Stimulated activated CD4-positive, alpha-beta T cell treated with anti-CD3 and anti-CD28 coated beads, Interleukin-15, amount 100 ng/mL, for 24 hours (primary cell): ENCODE results near the gene LRRC7.
A peak's percentile ranks its signal among the peaks of the same experiment; 100 is the strongest.

Source experiments
- DNase-seq: peaks from one replicate; pipeline ENCODE4 v3.0.0-alpha.2; 2020

The LRRC7 gene

GRCh38 chr1:69592341-69592740, 24.6 kb downstream of the LRRC7 start:
- no peak for DNase-seq

GRCh38 chr1:69595486-69595885, 27.8 kb downstream of the LRRC7 start:
- DNase-seq: no peak

- no peak for DNase-seq
These were observed 43.6 kb downstream of the LRRC7 start for GRCh38 chr1:69611316-69611715.

GRCh38 chr1:69613414-69613813, 45.7 kb downstream of the LRRC7 start:
- no peak for DNase-seq

- no peak for DNase-seq
These were observed 71.0 kb downstream of the LRRC7 start for GRCh38 chr1:69638673-69639072.

- no peak for DNase-seq
These were observed 71.4 kb downstream of the LRRC7 start for GRCh38 chr1:69639159-69639558.

- no peak for DNase-seq
These were observed 75.5 kb downstream of the LRRC7 start for GRCh38 chr1:69643266-69643665.

GRCh38 chr1:69645477-69645876, 77.8 kb downstream of the LRRC7 start:
- no peak for DNase-seq

- DNase-seq: no peak
These were observed 80.8 kb downstream of the LRRC7 start for GRCh38 chr1:69648486-69648885.

- no peak for DNase-seq
These were observed 81.8 kb downstream of the LRRC7 start for GRCh38 chr1:69649383-69649990.

- no peak for DNase-seq
These were observed 83.1 kb downstream of the LRRC7 start for GRCh38 chr1:69650779-69651178.

GRCh38 chr1:69651656-69652055, 83.9 kb downstream of the LRRC7 start:
- no peak for DNase-seq

GRCh38 chr1:69657971-69658370, 90.2 kb downstream of the LRRC7 start:
- DNase-seq: no peak

- no peak for DNase-seq
These were observed 94.0 kb downstream of the LRRC7 start for GRCh38 chr1:69661686-69662085.

- no peak for DNase-seq
These were observed 94.6 kb downstream of the LRRC7 start for GRCh38 chr1:69662321-69662720.

- DNase-seq: no peak
These were observed 103.8 kb downstream of the LRRC7 start for GRCh38 chr1:69671363-69672010.

GRCh38 chr1:69673321-69673720, 105.6 kb downstream of the LRRC7 start:
- DNase-seq: no peak

GRCh38 chr1:69679965-69680364, 112.2 kb downstream of the LRRC7 start:
- no peak for DNase-seq

GRCh38 chr1:69686367-69686984, 118.8 kb downstream of the LRRC7 start:
- DNase-seq: no peak

- no peak for DNase-seq
These were observed 120.5 kb downstream of the LRRC7 start for GRCh38 chr1:69688193-69688592.

- no peak for DNase-seq
These were observed 123.5 kb downstream of the LRRC7 start for GRCh38 chr1:69691179-69691578.

GRCh38 chr1:69693921-69694675, 126.4 kb downstream of the LRRC7 start:
- no peak for DNase-seq

GRCh38 chr1:69697340-69697739, 129.6 kb downstream of the LRRC7 start:
- DNase-seq: no peak

GRCh38 chr1:69700770-69701169, 133.0 kb downstream of the LRRC7 start:
- DNase-seq: peak; percentile 3
